HAP-1 (cell line): Measurements from ENCODE around the gene TVP23A.
"Not testable (repeated sequence)": the region's sequence is repeated elsewhere in the genome, so short reads cannot be mapped to it uniquely, and the experiment has no call there.

Experiments used
- DNase-seq, 2 experiments: peaks; one replicate each; pipeline ENCODE4 v3.0.0-alpha.2; 2016 to 2020; ENCODE audit warnings: low spot score in 2 of 2
- H3K27me3 ChIP-seq: fragments of 250-450 bp; sonication (Bioruptor Pico); 2 replicates; pipeline ENCODE4 v1.5.1; 2020; ENCODE audit warnings: low read depth, mild to moderate bottlenecking, moderate library complexity
- H3K36me3 ChIP-seq: fragments of 250-450 bp; sonication (Bioruptor Pico); replicated peaks from 2 replicates; pipeline ENCODE4 v1.5.1; 2020; ENCODE audit warnings: mild to moderate bottlenecking
- H3K4me1 ChIP-seq: fragments of 250-450 bp; sonication (Bioruptor Pico); 2 replicates; pipeline ENCODE4 v1.5.1; 2020; ENCODE audit warnings: mild to moderate bottlenecking
- H3K4me3 ChIP-seq: fragments of 250-450 bp; sonication (Bioruptor Pico); 2 replicates; pipeline ENCODE4 v1.5.1; 2020; ENCODE audit warnings: mild to moderate bottlenecking, moderate library complexity
- H3K9me3 ChIP-seq: fragments of 250-450 bp; sonication (Bioruptor Pico); 2 replicates; pipeline ENCODE4 v1.5.1; 2020; ENCODE audit warnings: mild to moderate bottlenecking, moderate library complexity
- in situ Hi-C: fragments of 300-500 bp; cut with MboI; formaldehyde crosslinking; loops from 3 replicates; pipeline ENCODE4 v1.14.3; 2020; ENCODE audit warnings: low sequenced_read_pairs, inconsistent platforms, mixed read lengths

TVP23A gene

DNA sequence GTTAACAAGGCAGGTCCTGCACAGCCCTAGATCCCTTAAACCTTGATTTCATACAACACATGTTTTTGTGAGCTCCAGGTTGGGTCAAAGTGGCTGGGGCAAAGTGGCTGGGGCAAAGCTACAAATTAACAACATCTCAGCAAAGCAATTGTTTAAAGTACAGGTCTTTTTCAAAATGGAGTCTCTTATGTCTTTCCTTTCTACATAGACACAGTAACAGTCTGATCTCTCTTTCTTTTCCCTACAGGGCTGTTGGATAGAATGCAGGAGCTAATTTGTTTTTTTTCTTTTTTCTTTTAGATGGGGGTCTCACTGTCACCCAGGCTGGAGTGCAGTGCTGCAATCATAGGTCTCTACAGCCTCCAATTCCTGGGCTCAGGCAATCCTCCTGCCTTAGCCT is 11.6 kb upstream of the TVP23A start:
- in situ Hi-C loops, DNase-seq, H3K4me1 ChIP-seq, H3K27me3 ChIP-seq, H3K9me3 ChIP-seq, H3K36me3 ChIP-seq, H3K4me3 ChIP-seq: not testable (repeated sequence)

DNA sequence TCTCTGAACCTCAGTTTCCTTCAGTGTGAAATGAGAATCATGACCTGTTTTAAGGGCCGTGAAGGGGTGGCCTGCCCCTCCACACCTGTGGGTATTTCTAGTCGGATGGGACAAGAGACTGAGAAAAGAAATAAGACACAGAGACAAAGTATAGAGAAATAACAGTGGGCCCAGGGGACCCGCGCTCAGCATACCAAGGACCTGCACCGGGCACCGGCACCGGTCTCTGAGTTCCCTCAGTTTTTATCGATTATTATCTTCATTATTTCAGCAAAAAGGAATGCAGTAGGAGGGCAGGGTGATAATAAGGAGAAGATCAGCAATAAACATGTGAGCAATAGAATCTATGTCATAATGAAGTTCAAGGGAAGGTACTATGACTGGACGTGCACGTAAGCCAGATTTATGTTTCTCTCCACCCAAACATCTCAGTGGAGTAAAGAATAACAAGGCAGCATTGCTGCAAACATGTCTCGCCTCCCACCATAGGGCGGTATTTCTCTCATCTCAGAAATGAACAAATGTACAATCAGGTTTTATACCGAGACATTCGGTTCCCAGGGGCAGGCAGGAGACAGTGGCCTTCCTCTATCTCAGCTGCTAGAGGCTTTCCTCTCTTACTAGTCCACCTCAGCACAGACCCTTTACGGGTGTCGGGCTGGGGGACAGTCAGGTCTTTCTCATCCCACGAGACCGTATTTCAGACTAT is 10.9 kb upstream of the TVP23A start:
- H3K27me3 ChIP-seq, DNase-seq, H3K36me3 ChIP-seq, in situ Hi-C loops, H3K4me1 ChIP-seq, H3K4me3 ChIP-seq, H3K9me3 ChIP-seq: not testable (repeated sequence)

DNA sequence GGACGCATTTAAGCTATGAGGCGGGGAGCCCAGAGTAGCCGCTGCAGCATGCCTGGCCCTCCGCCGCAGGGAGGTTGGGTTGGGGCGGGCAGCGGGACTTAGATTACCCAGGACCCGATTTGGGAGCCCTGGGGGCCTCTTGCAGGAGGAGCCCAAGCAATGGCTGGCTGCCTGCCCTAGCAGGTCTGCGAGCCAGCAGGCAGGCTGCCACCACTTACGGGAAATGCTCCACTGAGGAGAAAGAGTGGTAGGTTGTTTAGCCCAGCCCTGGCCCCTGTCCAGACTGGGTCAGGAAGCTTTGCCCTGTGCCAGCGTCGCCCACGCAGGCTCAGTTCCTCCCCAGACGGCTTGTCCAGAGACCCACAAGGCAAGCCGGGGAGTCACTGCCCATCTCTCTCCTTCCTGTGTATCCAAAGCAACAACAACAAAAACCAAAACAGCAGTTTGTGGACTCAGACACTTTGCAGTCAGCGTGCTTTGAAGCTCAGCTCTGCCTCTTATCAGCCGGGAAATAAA is 10.3 kb upstream of the TVP23A start:
- H3K4me1 ChIP-seq = no peaks in the 10 kb centered on the region
- H3K9me3 ChIP-seq = no peaks in the 10 kb centered on the region
- H3K4me3 ChIP-seq = no peak overlapping the region
- no peaks in the 10 kb centered on the region for H3K36me3 ChIP-seq
- H3K27me3 ChIP-seq = no peaks in the 10 kb centered on the region
- in situ Hi-C loops = no loop called here
- DNase-seq = no peak

DNA sequence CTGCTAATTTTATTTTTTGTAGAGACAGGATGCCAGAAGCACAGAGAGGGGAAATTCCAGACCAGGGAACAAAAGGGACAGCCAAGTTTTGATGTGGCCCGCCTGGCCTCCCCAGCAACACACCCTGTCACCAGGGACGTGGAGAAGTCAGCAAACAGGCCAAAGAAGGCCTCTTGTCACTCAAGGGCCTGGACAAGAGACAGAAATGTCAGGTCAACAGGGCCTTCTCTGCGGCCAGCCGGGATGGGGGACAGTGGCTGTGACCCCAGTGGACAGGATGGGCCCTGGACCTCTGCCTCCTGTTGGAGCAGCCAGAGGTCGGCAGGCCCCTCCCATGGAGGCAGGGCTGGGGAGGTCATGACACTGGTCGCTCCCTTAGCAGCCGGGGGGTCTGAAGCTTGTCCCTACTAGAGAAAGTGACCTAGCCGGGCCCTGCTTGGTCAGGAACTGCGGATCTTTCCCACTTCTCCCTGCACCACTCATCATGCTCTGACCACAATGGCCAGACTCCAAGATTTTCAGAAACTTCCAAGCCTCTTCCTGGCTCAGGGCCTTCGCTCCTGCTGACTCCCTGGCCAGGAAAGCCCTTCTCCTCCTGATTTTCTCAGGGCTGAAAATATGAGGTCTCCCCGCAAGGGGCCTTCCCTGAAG is 9.2 kb upstream of the TVP23A start:
- no peak for DNase-seq
- Histone ChIP-seq H3K4me1 (no peaks in the 10 kb centered on the region), H3K4me3 (no peak overlapping the region), H3K36me3 (no peaks in the 10 kb centered on the region), H3K9me3 (no peaks in the 10 kb centered on the region), H3K27me3 (no peaks in the 10 kb centered on the region)
- in situ Hi-C loops = no loop called here

DNA sequence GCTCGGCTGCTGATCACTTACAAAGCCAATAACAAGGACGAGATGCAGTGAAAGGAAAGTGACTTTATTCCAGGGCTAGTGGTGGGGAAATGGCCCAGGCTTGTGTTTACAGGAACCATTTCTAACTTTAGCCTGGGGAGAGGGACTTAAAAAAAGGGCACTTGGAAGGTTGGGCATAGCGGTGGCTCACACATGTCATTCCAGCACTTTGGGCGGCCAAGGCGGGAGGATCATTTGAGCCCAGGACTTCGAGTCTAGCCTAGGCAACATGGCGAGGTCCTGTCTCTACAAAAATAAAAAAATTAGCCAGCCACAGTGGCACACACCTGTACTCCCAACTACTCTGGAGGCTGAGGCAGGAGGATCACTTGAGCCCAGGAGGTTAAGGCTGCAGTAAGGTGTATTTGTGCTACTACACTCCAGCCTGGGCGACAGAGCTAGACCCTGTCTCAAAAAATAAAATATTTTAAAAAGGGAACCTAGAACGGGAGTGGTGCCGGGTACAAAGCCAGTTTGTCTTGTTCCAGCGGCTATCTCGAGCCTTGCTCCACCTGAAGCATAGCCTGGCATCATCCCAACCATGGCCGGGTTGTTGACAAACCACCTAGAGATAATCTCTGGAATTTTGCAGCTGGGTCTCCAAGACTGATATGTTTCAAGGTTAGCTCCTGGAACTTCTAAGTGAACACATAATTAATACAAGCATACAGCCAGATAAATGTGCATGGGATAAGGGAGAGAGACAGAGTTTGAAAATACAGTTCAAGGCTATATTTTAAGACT is 5.7 kb upstream of the TVP23A start:
- no peaks in the 10 kb centered on the region for H3K27me3 ChIP-seq
- H3K4me1 ChIP-seq = no peaks in the 10 kb centered on the region
- no peaks in the 10 kb centered on the region for H3K36me3 ChIP-seq
- no peak overlapping the region for H3K4me3 ChIP-seq
- in situ Hi-C loops = no loop called here
- no peak for DNase-seq
- H3K9me3 ChIP-seq = no peaks in the 10 kb centered on the region

DNA sequence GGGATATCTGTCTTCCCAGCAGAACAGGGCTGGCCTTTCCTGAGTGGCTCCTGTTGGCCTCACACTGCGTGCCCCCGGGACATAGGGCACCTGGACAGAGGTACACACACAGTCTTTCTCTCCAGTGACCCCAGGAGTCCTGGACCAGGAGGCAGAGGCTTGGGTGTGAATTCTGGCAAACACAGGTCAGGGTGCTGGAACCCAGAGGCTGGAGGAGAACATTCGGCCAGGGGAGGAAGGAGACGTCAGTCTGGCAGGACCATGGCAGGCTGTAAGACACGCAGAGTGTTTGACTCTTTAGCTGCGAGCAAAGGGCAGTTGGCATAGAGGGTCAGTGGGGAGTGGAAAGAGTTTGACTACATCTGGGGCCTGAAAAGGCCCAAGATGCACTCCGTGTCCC is 4.1 kb upstream of the TVP23A start:
- no peak for DNase-seq
- Histone ChIP-seq H3K36me3 (no peaks in the 10 kb centered on the region), H3K4me1 (no peaks in the 10 kb centered on the region), H3K27me3 (no peaks in the 10 kb centered on the region), H3K4me3 (no peak overlapping the region), H3K9me3 (no peaks in the 10 kb centered on the region)
- in situ Hi-C loops = no loop called here

DNA sequence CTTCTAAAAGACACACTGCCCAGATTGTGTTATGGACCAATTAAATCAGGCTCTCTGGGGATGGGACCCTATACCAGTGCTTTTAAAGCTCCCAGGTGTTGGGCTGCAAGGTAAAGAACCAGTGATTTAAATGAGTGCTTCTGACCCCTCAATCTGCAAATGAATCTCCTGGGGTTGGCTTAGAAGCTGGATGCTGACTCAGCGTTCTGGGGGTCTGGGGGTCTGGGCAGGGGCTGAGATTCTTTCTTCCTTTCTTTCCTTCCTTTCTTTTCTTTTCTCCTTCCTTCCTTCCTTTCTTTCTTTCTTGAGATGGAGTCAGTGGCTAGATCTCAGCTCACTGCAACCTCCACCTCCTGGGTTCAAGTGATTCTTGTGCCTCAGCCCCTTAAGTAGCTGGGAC is 2.0 kb upstream of the TVP23A start:
- in situ Hi-C loops = no loop called here
- DNase-seq = no peak

DNA sequence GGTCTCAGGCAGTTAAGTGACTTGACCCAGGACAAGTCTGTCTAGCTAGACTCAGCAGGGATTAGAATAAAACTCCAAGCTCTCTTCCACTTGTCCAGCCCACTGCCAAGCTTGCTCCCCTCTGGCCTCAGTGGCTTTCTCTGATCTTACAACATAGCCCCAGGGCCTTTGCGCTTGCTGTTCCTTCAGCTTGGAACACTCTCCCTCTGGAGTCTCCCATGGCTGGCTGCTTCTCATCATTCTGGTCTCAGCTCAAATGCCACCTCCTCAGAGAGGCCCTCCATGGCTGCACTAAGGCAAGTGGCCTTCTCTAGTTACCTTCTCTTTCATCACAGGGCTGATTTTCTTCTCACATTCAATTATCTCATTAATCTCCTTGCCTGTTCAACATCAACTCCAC is 1.1 kb downstream of the TVP23A start:
- in situ Hi-C loops = no loop called here
- no peaks in the 10 kb centered on the region for H3K4me1 ChIP-seq
- no peak for DNase-seq
- no peaks in the 10 kb centered on the region for H3K27me3 ChIP-seq
- no peak overlapping the region for H3K4me3 ChIP-seq
- no peaks in the 10 kb centered on the region for H3K9me3 ChIP-seq
- no peaks in the 10 kb centered on the region for H3K36me3 ChIP-seq

More for the DNA sequence above, 2.0 kb upstream of the TVP23A start:
- Histone ChIP-seq H3K4me3 (no peak overlapping the region), H3K27me3 (no peaks in the 10 kb centered on the region), H3K9me3 (no peaks in the 10 kb centered on the region), H3K4me1 (no peaks in the 10 kb centered on the region), H3K36me3 (no peaks in the 10 kb centered on the region)

DNA sequence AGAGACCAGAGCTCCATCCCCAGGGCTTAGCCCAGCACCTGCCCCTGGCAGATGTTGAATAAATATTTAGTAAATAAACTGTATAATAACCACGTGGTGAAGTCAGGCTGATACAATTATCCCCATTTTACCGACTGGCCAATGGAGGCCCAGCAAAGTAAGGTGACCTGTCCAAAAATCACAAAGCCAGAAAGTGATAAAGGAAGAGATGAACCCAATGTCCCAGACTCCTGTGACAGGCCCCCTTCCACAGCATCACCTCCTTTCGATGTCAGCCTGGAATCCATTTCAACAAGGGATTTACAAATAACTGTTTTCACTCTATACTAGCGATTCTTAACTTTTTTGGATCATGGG is 5.5 kb downstream of the TVP23A start:
- H3K4me3 ChIP-seq = no peak overlapping the region
- in situ Hi-C loops = no loop called here
- H3K36me3 ChIP-seq = no peaks in the 10 kb centered on the region
- DNase-seq = no peak
- H3K9me3 ChIP-seq = no peaks in the 10 kb centered on the region
- no peaks in the 10 kb centered on the region for H3K4me1 ChIP-seq
- no peaks in the 10 kb centered on the region for H3K27me3 ChIP-seq

DNA sequence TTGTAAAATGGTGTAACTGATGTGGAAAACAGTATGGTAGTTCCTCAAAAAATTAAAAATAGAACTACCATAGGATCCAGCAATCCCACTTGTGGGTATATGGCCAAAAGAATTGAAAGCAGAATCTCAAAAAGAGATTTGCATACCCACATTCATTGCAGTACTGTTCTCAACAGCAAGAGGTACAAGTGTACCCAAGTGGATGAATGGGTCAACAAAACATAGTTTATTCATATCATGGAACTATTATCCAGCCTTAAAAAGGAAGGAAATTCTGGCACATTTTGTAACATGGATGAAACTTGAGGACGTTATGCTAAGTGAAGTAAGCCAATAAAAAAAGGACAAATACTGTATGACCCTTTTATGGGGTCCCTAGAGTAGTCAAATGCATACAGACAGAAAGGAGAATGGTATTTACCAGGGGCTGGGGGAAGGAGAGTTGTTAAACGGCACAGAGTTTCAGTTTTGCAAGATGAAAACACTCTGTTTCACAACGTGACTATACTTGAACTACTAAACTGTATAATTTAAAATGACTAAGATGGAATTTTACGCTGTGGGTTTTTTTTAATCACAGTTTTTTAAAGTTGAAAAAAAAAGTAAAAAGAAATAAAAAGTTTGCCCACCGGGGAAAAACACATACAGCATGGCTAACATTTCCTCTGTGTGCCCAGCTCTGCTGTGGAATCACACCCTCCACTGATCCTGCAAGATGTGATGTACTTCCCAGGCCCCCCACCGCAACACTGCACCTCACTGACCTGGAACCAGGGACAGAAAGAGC is 6.1 kb downstream of the TVP23A start:
- no peak for DNase-seq
- Histone ChIP-seq H3K4me1 (no peaks in the 10 kb centered on the region), H3K9me3 (no peaks in the 10 kb centered on the region), H3K27me3 (no peaks in the 10 kb centered on the region), H3K4me3 (no peak overlapping the region), H3K36me3 (no peaks in the 10 kb centered on the region)
- in situ Hi-C loops = no loop called here

DNA sequence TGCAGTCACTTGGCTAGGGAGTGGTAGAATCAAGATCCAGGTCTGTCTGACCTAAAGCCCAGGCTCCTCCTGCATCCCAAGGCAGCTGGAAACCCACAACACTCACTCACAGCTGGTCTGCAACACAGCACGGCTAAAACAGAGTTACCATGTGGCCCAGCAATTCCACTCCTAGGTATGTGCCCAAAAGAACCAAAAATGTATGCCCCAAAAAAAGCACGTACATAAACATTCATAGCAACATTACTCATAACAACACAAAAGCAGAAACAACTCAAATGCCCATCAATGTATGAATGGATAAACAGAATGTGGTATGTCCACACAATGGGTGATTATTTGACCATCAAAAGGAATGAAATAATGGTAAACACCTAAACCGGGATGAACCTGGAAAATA is 8.9 kb downstream of the TVP23A start:
- in situ Hi-C loops = no loop called here
- H3K9me3 ChIP-seq = no peaks in the 10 kb centered on the region
- H3K4me3 ChIP-seq = no peak overlapping the region
- DNase-seq = no peak
- no peaks in the 10 kb centered on the region for H3K27me3 ChIP-seq
- H3K36me3 ChIP-seq = no peaks in the 10 kb centered on the region
- H3K4me1 ChIP-seq = no peaks in the 10 kb centered on the region

DNA sequence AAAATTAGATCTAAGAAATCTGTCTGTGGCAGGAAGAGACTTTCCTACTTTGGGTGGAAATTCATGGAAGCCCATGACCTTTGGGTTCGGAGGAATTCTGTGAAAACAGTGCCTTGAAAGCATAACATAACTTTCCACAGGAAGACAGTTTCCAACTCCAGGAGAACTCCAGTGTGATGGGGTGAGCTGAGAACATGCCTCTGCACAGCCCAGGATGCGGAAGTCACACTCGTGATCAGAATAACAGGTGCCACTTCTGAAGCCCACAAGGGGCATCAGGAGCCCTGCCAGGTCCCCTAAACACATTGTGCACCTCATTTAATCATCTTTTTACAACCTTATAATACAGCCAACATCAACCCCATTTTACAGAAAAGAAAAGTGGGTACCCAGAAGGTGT is 9.7 kb downstream of the TVP23A start:
- no peak overlapping the region for H3K4me3 ChIP-seq
- no peaks in the 10 kb centered on the region for H3K9me3 ChIP-seq
- no peaks in the 10 kb centered on the region for H3K36me3 ChIP-seq
- no peaks in the 10 kb centered on the region for H3K27me3 ChIP-seq
- in situ Hi-C loops = no loop called here
- DNase-seq = no peak
- no peaks in the 10 kb centered on the region for H3K4me1 ChIP-seq

DNA sequence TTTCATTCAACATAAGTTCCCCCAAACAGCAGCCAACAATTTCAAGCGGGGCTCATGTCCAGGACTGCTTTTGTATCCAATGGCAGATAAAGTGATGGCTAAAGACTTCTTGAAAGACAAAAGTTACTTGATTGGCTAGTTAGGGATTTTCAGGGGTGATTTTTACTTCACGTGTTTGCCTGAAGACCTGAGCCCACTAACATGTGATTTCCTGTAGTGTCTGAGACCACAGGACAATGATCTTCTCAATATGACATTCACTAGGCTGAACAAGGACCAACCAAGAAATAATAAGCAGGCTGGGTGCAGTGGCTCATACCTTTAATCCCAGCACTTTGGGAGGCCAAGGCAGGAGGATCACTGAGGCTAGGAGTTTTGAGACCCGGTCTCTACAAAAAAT is 10.4 kb downstream of the TVP23A start:
- no peaks in the 10 kb centered on the region for H3K4me1 ChIP-seq
- no peaks in the 10 kb centered on the region for H3K36me3 ChIP-seq
- no peak overlapping the region for H3K4me3 ChIP-seq
- H3K27me3 ChIP-seq = no peaks in the 10 kb centered on the region
- H3K9me3 ChIP-seq = no peaks in the 10 kb centered on the region
- in situ Hi-C loops = no loop called here
- DNase-seq = no peak
